ENCODE results near the gene C6orf136. TPM values are rescaled to one million over a fixed set of nuclear protein-coding genes. Genes with fewer than 3 reads are reported as not detected.
A peak's percentile ranks its signal among the peaks of the same experiment; 100 is the strongest.

The C6orf136 gene
- total RNA-seq, 1 experiment from 2014 or later, result 30.8 TPM

GRCh38 chr6:30690403-30691207 lies 43.7 kb downstream of the C6orf136 start, which contains the start of gene NRM:
NRM (minus strand) TSS chr6:30690984; CDS start chr6:30690974, 10 bp downstream.
- peak; percentile 78 for ATAC-seq
- intact Hi-C loops (cut with micrococcal nuclease; ENCODE audit: unreplicated experiment) (no loop called here), in situ Hi-C loops (cut with HindIII; ENCODE audit: low pct_unique_long_range_greater_than_20kb, low sequenced_read_pairs) (no loop called here)
- ChIA-PET CTCF (interaction anchor here (0.6 kb wide), 1 partner anchor 502 kb away, joined by 6 read pairs; no protein-coding TSS in a partner anchor), POLR2A (interaction anchor here (0.9 to 1.1 kb wide), 3 partner anchors 18 to 31 kb away, joined by 4 to 5 read pairs (median 4); partner anchors contain the start of genes DHX16 and MDC1)
- Histone ChIP-seq H3K4me3 (ENCODE audit: low read depth in 2 of 2, low read length in 2 of 2) (peak within 1 kb of the TSS; percentile 56 to 86), H3K27ac (ENCODE audit: low read length) (peak within 1 kb of the TSS; percentile 87), H3K4me1 (ENCODE audit: control insufficient read depth, insufficient read depth, low read length) (peaks cover 33% of the 10 kb centered on the region), H3K36me3 (ENCODE audit: control insufficient read depth, insufficient read depth, low read length) (no peaks in the 10 kb centered on the region), H3K27me3 (ENCODE audit: control insufficient read depth, insufficient read depth, low read length) (no peaks in the 10 kb centered on the region), H3K9me3 (ENCODE audit: control insufficient read depth, insufficient read depth, low read depth, low read length) (no peaks in the 10 kb centered on the region)
- TF ChIP-seq POLR2AphosphoS5 (IDR thresholded peaks at IDR 0.05; ENCODE audit: low read depth, low read length) (peak; percentile 48; the same call in 1 of the 2 replicates), SIN3A (IDR thresholded peaks at IDR 0.05; ENCODE audit: borderline replicate concordance, insufficient read depth, low read depth, low read length) (peak; percentile 69; the same call in 1 of the 2 replicates), REST (IDR thresholded peaks at IDR 0.05; ENCODE audit: insufficient read depth in 1 of 2, low read depth in 2 of 2, low read length in 1 of 2) (no peak)
- DNase-seq (ENCODE audit: low read depth, low spot score), result peak; percentile 55
- no TSS peak for BruUV-seq (replicated peaks)

- Histone ChIP-seq H3K9me3 (ENCODE audit: control insufficient read depth, insufficient read depth, low read depth, low read length) (no peaks in the 10 kb centered on the region), H3K27me3 (ENCODE audit: control insufficient read depth, insufficient read depth, low read length) (no peaks in the 10 kb centered on the region), H3K4me1 (ENCODE audit: control insufficient read depth, insufficient read depth, low read length) (peaks cover 28% of the 10 kb centered on the region), H3K27ac (ENCODE audit: low read length) (peak overlapping the region; percentile 80), H3K36me3 (ENCODE audit: control insufficient read depth, insufficient read depth, low read length) (no peaks in the 10 kb centered on the region), H3K4me3 (ENCODE audit: low read depth in 2 of 2, low read length in 2 of 2) (peak overlapping the region; percentile 56 to 86)
- BruUV-seq (replicated peaks), result no TSS peak
- TF ChIP-seq SIN3A (IDR thresholded peaks at IDR 0.05; ENCODE audit: borderline replicate concordance, insufficient read depth, low read depth, low read length), result no peak
- TF ChIP-seq REST (IDR thresholded peaks at IDR 0.05; ENCODE audit: insufficient read depth in 1 of 2, low read depth in 2 of 2, low read length in 1 of 2), result no peak
- no peak for TF ChIP-seq POLR2AphosphoS5 (IDR thresholded peaks at IDR 0.05; ENCODE audit: low read depth, low read length)
- no peak for TF ChIP-seq TCF7L2 (IDR thresholded peaks at IDR 0.05; ENCODE audit: low read depth, low read length)
- TF ChIP-seq, protein P1, sequence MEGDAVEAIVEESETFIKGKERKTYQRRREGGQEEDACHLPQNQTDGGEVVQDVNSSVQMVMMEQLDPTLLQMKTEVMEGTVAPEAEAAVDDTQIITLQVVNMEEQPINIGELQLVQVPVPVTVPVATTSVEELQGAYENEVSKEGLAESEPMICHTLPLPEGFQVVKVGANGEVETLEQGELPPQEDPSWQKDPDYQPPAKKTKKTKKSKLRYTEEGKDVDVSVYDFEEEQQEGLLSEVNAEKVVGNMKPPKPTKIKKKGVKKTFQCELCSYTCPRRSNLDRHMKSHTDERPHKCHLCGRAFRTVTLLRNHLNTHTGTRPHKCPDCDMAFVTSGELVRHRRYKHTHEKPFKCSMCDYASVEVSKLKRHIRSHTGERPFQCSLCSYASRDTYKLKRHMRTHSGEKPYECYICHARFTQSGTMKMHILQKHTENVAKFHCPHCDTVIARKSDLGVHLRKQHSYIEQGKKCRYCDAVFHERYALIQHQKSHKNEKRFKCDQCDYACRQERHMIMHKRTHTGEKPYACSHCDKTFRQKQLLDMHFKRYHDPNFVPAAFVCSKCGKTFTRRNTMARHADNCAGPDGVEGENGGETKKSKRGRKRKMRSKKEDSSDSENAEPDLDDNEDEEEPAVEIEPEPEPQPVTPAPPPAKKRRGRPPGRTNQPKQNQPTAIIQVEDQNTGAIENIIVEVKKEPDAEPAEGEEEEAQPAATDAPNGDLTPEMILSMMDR (IDR thresholded peaks at IDR 0.05), result no peak
- ATAC-seq, result no peak
- in situ Hi-C loops (cut with HindIII; ENCODE audit: low pct_unique_long_range_greater_than_20kb, low sequenced_read_pairs), result no loop called here
- intact Hi-C loops (cut with micrococcal nuclease; ENCODE audit: unreplicated experiment), result no loop called here
- DNase-seq (ENCODE audit: low read depth, low spot score), result no peak
- CTCF ChIA-PET, result interaction anchor here (0.6 to 0.7 kb wide), 2 partner anchors 22 to 38 kb away, joined by 3 to 5 read pairs; no protein-coding TSS in a partner anchor
- POLR2A ChIA-PET, result interaction anchor here (0.6 to 1.1 kb wide), 5 partner anchors 10 to 53 kb away, joined by 4 to 9 read pairs (median 5); partner anchors contain the start of genes DHX16 and MDC1
These were observed 44.4 kb downstream of the C6orf136 start for GRCh38 chr6:30691208-30691847.
